HG02642 (cell line): Measurements from ENCODE around the gene KIAA0825.

Experiments
- ATAC-seq: cut with Tn5 transposase; IDR thresholded peaks from one replicate; pipeline ENCODE4 v1.9.1; 2021; ENCODE audit warnings: mild to moderate bottlenecking; ENCODE audit not compliant: unreplicated experiment, poor library complexity

Gene KIAA0825

DNA sequence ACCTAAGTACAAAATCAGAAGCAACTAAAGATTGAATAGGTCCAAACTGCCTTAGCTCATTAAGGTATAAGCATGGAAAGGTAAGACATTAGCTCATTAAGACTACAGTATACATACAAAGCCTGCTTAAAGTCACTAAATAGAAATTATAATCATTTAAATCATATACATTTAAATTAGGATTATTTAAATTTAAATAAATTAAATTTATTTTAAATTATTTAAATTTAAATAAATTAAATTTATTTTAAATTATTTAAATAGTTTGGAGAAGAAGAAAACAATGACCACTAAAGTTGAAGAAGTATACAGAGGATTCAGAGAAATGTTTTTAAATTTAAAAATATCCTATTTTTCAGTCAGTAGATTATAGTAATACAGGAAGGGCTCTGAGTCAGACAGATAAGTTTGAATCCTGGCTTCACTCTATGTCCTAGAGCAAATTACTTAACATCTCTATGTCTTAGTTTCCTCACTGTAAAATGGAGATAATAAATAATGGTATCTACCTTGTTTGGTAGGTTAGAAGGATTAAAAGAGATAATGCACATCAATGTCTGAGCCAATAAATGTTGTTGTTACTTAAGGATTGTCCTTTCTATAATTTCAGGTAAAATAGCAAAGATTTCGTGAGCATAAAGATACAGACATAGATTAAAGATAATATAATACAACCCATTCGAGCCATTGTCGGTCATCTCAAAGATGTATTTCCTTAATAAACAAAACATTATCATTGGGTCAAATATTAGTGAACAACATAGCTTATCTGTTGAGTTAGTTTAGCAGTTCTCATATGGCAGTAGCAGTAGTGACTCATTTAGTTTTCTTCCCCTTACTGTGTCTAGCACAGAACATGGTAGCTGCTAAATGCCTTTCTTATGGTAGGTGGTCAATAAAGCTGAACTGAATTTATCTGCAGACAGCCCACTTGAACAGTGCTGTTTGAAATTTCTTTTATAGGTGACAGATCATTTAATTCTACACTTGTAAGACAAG, 100.6 kb downstream of the KIAA0825 start:
- no peak for ATAC-seq

- no peak for ATAC-seq
Observed at GRCh38 chr5:94516148-94516547, 102.3 kb downstream of the KIAA0825 start.

- no peak for ATAC-seq
Observed at GRCh38 chr5:94508461-94509148, 109.8 kb downstream of the KIAA0825 start.

- ATAC-seq = no peak
Observed at GRCh38 chr5:94505327-94506068, 112.9 kb downstream of the KIAA0825 start.

DNA sequence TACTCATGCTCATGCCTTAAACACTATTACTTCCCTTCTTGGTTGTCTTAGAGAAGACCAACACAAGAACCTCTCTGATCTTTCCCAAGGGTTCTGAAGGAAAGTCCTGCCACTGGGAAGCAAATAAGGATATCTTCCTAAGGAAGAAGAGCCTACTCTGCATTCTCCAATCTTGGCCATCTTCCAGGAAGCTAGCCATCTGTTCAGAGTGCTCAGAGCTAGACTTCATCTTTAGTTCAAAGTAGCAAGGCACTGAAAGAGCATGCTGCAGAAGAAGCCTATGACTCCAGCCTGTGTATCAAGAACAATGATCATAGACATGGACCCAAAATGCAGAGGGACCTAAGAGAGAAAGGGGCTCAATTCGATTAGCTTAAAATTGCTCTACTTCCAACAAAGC, 114.7 kb downstream of the KIAA0825 start:
- ATAC-seq = no peak

- ATAC-seq = no peak
Observed at GRCh38 chr5:94501365-94501764, 117.0 kb downstream of the KIAA0825 start.

DNA sequence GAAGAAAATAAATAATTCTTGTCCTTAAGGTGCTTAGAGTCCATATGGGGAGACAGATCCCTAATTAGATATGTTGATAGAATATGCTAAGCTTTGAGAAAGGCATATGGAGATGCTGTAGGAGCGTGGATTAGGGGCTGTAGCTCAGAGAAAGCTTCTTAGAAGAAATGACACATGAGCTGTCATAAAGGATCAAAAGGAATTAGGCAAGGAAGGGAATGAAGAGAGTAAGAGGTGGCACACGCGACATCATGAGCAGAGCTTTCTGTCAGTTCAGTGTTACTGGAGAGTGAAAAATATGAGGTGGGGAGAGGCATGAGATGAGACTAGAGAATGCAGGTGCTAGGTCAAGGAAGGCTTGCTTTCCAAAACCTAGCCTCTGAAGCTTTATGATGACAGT, 118.6 kb downstream of the KIAA0825 start:
- no peak for ATAC-seq

- no peak for ATAC-seq
Observed at GRCh38 chr5:94498199-94498598, 120.2 kb downstream of the KIAA0825 start.

GRCh38 chr5:94485067-94485466, 133.3 kb downstream of the KIAA0825 start:
- ATAC-seq = no peak

DNA sequence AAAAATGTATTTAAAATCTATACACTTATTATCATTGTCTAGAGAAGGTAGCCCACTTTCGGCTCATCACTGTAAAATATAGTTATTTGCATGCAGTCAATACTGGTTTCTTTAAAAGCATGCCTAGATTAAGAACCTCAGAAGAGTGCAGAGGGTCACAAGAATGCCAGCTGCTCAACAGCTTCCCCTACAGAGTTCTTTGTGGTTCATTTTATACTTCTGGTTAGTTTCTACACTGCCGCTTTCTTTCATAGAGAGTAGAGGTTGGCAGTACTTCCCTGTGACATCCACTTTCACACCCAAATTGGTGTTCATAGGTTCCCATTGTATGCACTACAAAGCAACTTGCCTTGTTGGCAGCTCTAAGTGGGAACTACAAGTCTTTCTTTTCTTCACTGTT, 137.3 kb downstream of the KIAA0825 start:
- no peak for ATAC-seq

GRCh38 chr5:94480486-94480885, 137.9 kb downstream of the KIAA0825 start:
- ATAC-seq = no peak

GRCh38 chr5:94473936-94474335, 144.5 kb downstream of the KIAA0825 start:
- ATAC-seq = no peak

- no peak for ATAC-seq
Observed at GRCh38 chr5:94471521-94471920, 146.9 kb downstream of the KIAA0825 start.

- ATAC-seq = no peak
Observed at GRCh38 chr5:94470802-94471201, 147.6 kb downstream of the KIAA0825 start.

- no peak for ATAC-seq
Observed at GRCh38 chr5:94469894-94470329, 148.5 kb downstream of the KIAA0825 start.

DNA sequence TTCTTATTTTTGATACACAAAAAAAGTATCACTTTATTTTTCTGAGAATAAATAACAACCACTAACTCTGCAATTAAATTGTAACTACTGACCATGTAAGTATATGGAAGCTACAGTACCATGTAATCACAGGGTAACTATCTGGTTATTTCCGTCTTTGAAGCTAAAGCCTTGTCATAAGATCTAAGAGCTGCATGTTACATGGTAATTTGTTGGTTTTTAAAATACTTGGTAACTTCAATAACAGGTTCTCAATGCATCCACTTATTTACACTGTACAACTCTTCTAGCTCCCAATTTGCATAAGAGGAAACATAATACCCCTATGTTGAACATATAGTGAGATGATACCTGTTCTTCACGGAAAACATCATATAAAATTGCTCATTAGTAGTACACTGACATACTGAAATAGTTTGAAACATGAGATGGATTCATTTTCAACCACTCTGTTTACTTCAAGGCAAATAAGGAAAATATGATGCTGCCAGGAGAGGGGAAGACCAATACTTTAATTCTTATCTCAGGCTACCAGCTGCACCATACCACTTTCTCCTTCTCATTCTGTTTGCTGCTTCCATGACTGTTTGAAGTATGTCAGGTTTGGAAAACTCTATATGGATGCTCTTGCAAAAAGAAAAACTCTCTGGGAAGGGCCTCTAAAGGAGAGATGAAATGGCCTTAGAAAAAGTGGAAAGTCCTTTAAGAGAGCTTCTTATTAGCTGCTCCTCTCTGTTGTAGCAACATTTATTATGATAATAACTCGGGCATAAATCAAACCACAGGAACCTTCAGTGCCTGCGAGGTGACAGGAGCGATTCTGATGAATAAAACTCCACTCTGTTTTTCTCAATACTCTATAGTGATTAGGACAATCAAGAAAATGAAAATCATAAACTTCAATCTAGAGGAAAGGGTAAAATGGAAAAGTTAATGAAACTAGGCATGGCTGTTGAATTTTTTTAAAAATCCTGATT, 150.2 kb downstream of the KIAA0825 start:
- ATAC-seq = no peak

DNA sequence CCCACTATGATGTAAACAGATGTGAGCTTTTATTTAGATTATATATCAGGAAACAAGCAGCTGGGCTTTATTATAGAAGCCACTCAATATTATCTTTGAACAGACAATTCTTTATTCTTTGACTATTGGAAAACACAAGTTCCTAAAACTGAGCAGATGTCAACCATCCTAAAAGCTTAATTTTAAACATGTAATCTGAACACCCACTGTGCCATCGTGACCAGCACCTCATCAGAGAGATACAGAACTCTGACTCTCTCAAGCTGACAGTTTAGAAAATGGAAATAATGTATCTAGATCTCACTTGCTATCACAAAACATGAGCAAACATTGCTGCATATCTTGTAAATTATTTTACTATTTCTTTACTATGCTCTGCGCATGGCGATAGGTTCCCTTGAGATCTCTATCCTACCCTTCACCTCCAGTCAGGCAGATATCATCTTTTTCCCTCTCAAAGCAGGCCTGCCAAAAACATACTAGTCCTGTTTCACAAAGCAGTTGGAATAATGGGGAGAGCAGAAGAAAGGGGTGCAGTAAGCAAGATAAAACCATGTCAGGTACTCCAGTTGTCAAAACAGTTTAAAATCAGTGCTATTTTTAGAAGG, 151.0 kb downstream of the KIAA0825 start:
- ATAC-seq = no peak

GRCh38 chr5:94463739-94464138, 154.7 kb downstream of the KIAA0825 start:
- ATAC-seq = no peak

- no peak for ATAC-seq
Observed at GRCh38 chr5:94461131-94461530, 157.3 kb downstream of the KIAA0825 start.
